HepG2 (cell line): ENCODE measurements around the gene HCFC1R1. TPM values are rescaled to one million over a fixed set of nuclear protein-coding genes. Genes with fewer than 3 reads are reported as not detected.
A peak's percentile ranks its signal among the peaks of the same experiment; 100 is the strongest.

Source experiments
- ATF7 ChIP-seq, 2 experiments: fragments of 450-650 bp in 1 of 2; sonication (generic) in 1 of 2; formaldehyde crosslinking in 1 of 2; IDR thresholded peaks; 2 replicates each; pipeline versions ENCODE4 v1.4.0 to v1.6.1; 2016 to 2020; ENCODE audit warnings: antibody characterized with exemption in 1 of 2, mild to moderate bottlenecking in 1 of 2, missing genetic modification reagents in 1 of 2
- CEBPG ChIP-seq: IDR thresholded peaks from 2 replicates; pipeline ENCODE4 v1.6.1; 2016
- DPF2 ChIP-seq: sonication (generic); formaldehyde crosslinking; IDR thresholded peaks from 2 replicates; pipeline ENCODE4 v1.4.0; 2020; ENCODE audit warnings: mild to moderate bottlenecking, low read depth, missing genetic modification reagents, borderline replicate concordance
- ELF1 ChIP-seq: sonication (generic); formaldehyde crosslinking; IDR thresholded peaks from 2 replicates; pipeline ENCODE4 v1.4.0; 2020; ENCODE audit warnings: missing genetic modification reagents
- HIVEP1 ChIP-seq: sonication (generic); formaldehyde crosslinking; IDR thresholded peaks from 2 replicates; pipeline ENCODE4 v1.4.0; 2020; ENCODE audit warnings: mild to moderate bottlenecking, missing genetic modification reagents
- HOXA7 ChIP-seq: sonication (generic); formaldehyde crosslinking; IDR thresholded peaks from 2 replicates; pipeline ENCODE4 v1.8.1; 2022; ENCODE audit warnings: mild to moderate bottlenecking, missing genetic modification reagents, moderate library complexity
- MZF1 ChIP-seq: sonication (generic); formaldehyde crosslinking; IDR thresholded peaks from 2 replicates; pipeline ENCODE4 v1.8.1; 2023; ENCODE audit warnings: mild to moderate bottlenecking, missing genetic modification reagents, borderline replicate concordance
- NFE2 ChIP-seq: sonication (generic); formaldehyde crosslinking; IDR thresholded peaks from 2 replicates; pipeline ENCODE4 v1.4.0; 2020; ENCODE audit warnings: missing genetic modification reagents
- NRL ChIP-seq: sonication (generic); formaldehyde crosslinking; IDR thresholded peaks from 2 replicates; pipeline ENCODE4 v1.5.0; 2020; ENCODE audit warnings: missing genetic modification reagents, mild to moderate bottlenecking, moderate library complexity, borderline replicate concordance
- PAF1 ChIP-seq: IDR thresholded peaks from 2 replicates; pipeline ENCODE4 v1.6.1; 2016; ENCODE audit warnings: missing genetic modification reagents, missing compliant biosample characterization
- RBM22 ChIP-seq: fragments of 200-400 bp; formaldehyde crosslinking; optimal IDR thresholded peaks from 2 replicates; pipeline ENCODE3; 2017; ENCODE audit warnings: mild to moderate bottlenecking, low read length, moderate library complexity
- SOX6 ChIP-seq, 2 experiments: fragments of 450-650 bp in 1 of 2; sonication (generic) in 1 of 2; formaldehyde crosslinking in 1 of 2; IDR thresholded peaks; 2 replicates each; pipeline versions ENCODE4 v1.4.0 to v1.6.1; 2017 to 2020; ENCODE audit warnings: antibody characterized with exemption in 1 of 2, mild to moderate bottlenecking in 1 of 2, missing genetic modification reagents in 1 of 2
- SRSF1 ChIP-seq: fragments of 200-400 bp; formaldehyde crosslinking; optimal IDR thresholded peaks from 2 replicates; pipeline ENCODE3; 2017; ENCODE audit warnings: mild to moderate bottlenecking, low read depth, low read length, moderate library complexity
- TCF12 ChIP-seq, 2 experiments: fragments of 450-650 bp in 1 of 2; sonication (generic) in 1 of 2; formaldehyde crosslinking in 1 of 2; IDR thresholded peaks; 2 replicates each; pipeline versions ENCODE4 v1.6.1 to v1.8.0; 2017 to 2022; ENCODE audit warnings: antibody characterized with exemption in 1 of 2, mild to moderate bottlenecking in 1 of 2, missing genetic modification reagents in 1 of 2, moderate library complexity in 1 of 2
- TEAD3 ChIP-seq: optimal IDR thresholded peaks from 2 replicates; pipeline ENCODE3; 2016; ENCODE audit warnings: borderline replicate concordance
- ZBTB7A ChIP-seq: sonication (generic); formaldehyde crosslinking; IDR thresholded peaks from 2 replicates; pipeline ENCODE4 v1.8.0; 2022; ENCODE audit warnings: mild to moderate bottlenecking, missing genetic modification reagents
- ZEB1 ChIP-seq: IDR thresholded peaks from 2 replicates; pipeline ENCODE4 v1.6.1; 2012; ENCODE audit warnings: mild to moderate bottlenecking, low read depth, inconsistent platforms; ENCODE audit not compliant: insufficient replicate concordance
- ZFP36 ChIP-seq: fragments of 150-350 bp; IDR thresholded peaks from 2 replicates; pipeline ENCODE4 v1.6.1; 2018; ENCODE audit warnings: borderline replicate concordance, low read length, low read depth; ENCODE audit not compliant: partially characterized antibody
- ZNF644 ChIP-seq: IDR thresholded peaks from 2 replicates; pipeline ENCODE4 v1.6.1; 2016; ENCODE audit warnings: low read depth
- ZNF773 ChIP-seq: sonication (generic); formaldehyde crosslinking; IDR thresholded peaks from 2 replicates; pipeline ENCODE4 v1.4.0; 2020; ENCODE audit warnings: missing genetic modification reagents, borderline replicate concordance
- ZSCAN21 ChIP-seq: sonication (generic); formaldehyde crosslinking; IDR thresholded peaks from 2 replicates; pipeline ENCODE4 v1.8.0; 2022; ENCODE audit warnings: mild to moderate bottlenecking, missing genetic modification reagents, moderate library complexity, borderline replicate concordance
- polyA plus RNA-seq, 8 experiments: library from polyadenylated mRNA; depleted of rRNA in 3 of 8; stranded (reverse) in 7 of 8; unstranded in 1 of 8; fragments of >200 nt; fragmentation: Illumina TruSeq in 4 of 8; extraction: Trizol in 4 of 8; gene quantifications; 2 replicates each; pipeline versions ENCODE4 v1.2.1 to v1.2.3, GENCODE V29; 2011 to 2016; ENCODE audit warnings: low read depth in 4 of 8, missing spikeins in 1 of 8, mixed read lengths in 1 of 8; ENCODE audit not compliant: insufficient read depth in 1 of 8
- total RNA-seq, 5 experiments: library from RNA; depleted of rRNA; stranded (reverse); fragments of >200 nt; fragmentation: Illumina TruSeq; extraction: Trizol; gene quantifications; 2 replicates each; pipeline ENCODE4 v1.2.3, GENCODE V29; 2016; ENCODE audit warnings: low read depth in 1 of 5
- TF ChIP-seq, protein P1 (sequence below): sonication (generic); formaldehyde crosslinking; IDR thresholded peaks from 2 replicates; pipeline ENCODE4 v1.4.0; 2020; ENCODE audit warnings: missing genetic modification reagents
- TF ChIP-seq, protein P2 (sequence below): sonication (generic); formaldehyde crosslinking; IDR thresholded peaks from 2 replicates; pipeline ENCODE4 v1.5.1; 2020; ENCODE audit warnings: missing genetic modification reagents, mild to moderate bottlenecking, borderline replicate concordance
- TF ChIP-seq, protein P3 (sequence below): sonication (generic); formaldehyde crosslinking; IDR thresholded peaks from 2 replicates; pipeline ENCODE4 v1.5.1; 2020; ENCODE audit warnings: missing genetic modification reagents, mild to moderate bottlenecking, borderline replicate concordance
- TF ChIP-seq, protein P4 (sequence below): sonication (generic); formaldehyde crosslinking; IDR thresholded peaks from 2 replicates; pipeline ENCODE4 v1.8.0; 2022; ENCODE audit warnings: missing genetic modification reagents, low read depth, mild to moderate bottlenecking, borderline replicate concordance

Gene HCFC1R1
- total and polyA plus RNA-seq, 2 of the 13 experiments (the other 11 are each of a cell fraction or from before 2014, with no cell fraction given) = 13.8 to 16.1 TPM

DNA sequence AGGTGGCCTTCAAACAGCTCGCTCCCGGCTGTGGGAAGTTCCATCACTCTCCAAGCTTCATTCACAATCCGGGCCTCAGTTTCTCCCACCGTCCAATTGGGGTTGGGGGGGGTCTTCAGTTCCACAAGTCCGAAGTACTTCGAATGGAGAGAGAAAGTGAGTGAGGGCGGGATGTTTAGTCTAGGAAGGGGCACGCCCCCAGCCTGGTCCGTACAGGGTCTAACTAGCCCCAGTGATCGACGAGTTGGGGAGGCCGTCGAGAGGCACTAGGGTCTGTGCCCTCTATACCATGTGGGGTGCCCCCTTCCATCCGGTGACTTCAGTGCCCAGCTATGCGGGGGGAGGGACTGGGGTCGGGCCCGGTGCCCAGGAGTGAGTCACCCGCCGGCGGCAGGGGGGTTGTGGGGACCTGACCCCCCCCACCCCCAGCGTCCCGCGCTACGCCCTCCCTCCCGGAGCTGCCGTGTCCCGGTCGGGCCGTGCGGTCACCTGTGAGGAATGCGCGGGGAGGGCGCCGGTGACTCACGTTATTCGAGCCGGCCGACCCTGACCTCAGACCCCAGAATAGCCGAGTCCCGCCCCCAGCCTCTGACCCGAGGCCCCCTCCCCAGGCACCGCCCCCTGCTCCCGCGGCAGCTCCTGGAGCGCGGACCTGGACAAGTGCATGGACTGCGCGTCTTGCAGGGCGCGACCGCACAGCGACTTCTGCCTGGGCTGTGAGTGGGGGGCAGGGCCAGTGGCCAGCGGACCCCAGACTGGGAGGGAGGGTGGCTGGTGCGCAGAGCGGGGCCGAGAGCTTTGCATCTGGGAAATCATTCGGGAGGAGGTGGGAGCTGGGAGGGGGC, 2.9 kb downstream of the HCFC1R1 start (continued):
- no peak for TF ChIP-seq TCF12 (IDR thresholded peaks at IDR 0.05)
- no peak; the same call in 1 of the 2 replicates for TF ChIP-seq TCF12 (CRISPR knock-in tag; IDR thresholded peaks at IDR 0.05)
- no peak for TF ChIP-seq NRL
- TF ChIP-seq TEAD3 (CRISPR knock-in tag) = peak; percentile 97
- TF ChIP-seq HIVEP1 (CRISPR knock-in tag) = peak; percentile 60; the same call in 1 of the 2 replicates
- peak; percentile 65; the same call in 1 of the 2 replicates for TF ChIP-seq ZSCAN21 (CRISPR knock-in tag)
- TF ChIP-seq SRSF1 = peak; percentile 10
- no peak for TF ChIP-seq ZEB1
- TF ChIP-seq, protein P1, sequence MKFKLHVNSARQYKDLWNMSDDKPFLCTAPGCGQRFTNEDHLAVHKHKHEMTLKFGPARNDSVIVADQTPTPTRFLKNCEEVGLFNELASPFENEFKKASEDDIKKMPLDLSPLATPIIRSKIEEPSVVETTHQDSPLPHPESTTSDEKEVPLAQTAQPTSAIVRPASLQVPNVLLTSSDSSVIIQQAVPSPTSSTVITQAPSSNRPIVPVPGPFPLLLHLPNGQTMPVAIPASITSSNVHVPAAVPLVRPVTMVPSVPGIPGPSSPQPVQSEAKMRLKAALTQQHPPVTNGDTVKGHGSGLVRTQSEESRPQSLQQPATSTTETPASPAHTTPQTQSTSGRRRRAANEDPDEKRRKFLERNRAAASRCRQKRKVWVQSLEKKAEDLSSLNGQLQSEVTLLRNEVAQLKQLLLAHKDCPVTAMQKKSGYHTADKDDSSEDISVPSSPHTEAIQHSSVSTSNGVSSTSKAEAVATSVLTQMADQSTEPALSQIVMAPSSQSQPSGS (CRISPR knock-in tag) = peak; percentile 98
- TF ChIP-seq ZFP36 = no peak
- peak; percentile 85; the same call in 1 of the 2 replicates for TF ChIP-seq ZNF773 (CRISPR knock-in tag)
- TF ChIP-seq, protein P2, sequence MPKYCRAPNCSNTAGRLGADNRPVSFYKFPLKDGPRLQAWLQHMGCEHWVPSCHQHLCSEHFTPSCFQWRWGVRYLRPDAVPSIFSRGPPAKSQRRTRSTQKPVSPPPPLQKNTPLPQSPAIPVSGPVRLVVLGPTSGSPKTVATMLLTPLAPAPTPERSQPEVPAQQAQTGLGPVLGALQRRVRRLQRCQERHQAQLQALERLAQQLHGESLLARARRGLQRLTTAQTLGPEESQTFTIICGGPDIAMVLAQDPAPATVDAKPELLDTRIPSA (CRISPR knock-in tag) = no peak
- TF ChIP-seq SOX6 (IDR thresholded peaks at IDR 0.05) = no peak
- peak; percentile 76 for TF ChIP-seq SOX6 (CRISPR knock-in tag; IDR thresholded peaks at IDR 0.05)
- TF ChIP-seq RBM22 = peak; percentile 84
- peak; percentile 83 for TF ChIP-seq ZBTB7A (CRISPR knock-in tag)
- peak; percentile 35; the same call in 1 of the 2 replicates for TF ChIP-seq DPF2 (CRISPR knock-in tag)
- TF ChIP-seq NFE2 (CRISPR knock-in tag) = no peak
- TF ChIP-seq, protein P3, sequence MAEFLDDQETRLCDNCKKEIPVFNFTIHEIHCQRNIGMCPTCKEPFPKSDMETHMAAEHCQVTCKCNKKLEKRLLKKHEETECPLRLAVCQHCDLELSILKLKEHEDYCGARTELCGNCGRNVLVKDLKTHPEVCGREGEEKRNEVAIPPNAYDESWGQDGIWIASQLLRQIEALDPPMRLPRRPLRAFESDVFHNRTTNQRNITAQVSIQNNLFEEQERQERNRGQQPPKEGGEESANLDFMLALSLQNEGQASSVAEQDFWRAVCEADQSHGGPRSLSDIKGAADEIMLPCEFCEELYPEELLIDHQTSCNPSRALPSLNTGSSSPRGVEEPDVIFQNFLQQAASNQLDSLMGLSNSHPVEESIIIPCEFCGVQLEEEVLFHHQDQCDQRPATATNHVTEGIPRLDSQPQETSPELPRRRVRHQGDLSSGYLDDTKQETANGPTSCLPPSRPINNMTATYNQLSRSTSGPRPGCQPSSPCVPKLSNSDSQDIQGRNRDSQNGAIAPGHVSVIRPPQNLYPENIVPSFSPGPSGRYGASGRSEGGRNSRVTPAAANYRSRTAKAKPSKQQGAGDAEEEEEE = no peak
- TF ChIP-seq HOXA7 (CRISPR knock-in tag) = no peak
- peak; percentile 75 for TF ChIP-seq ATF7 (IDR thresholded peaks at IDR 0.05)
- TF ChIP-seq ATF7 (CRISPR knock-in tag; IDR thresholded peaks at IDR 0.05) = peak; percentile 99
- no peak for TF ChIP-seq ELF1 (CRISPR knock-in tag)
- no peak for TF ChIP-seq CEBPG (CRISPR knock-in tag)
- TF ChIP-seq ZNF644 (CRISPR knock-in tag) = no peak
- 0 out of 2 replicates have a peak, but pooled peaks have one; percentile 37 for TF ChIP-seq PAF1
- TF ChIP-seq, protein P4, sequence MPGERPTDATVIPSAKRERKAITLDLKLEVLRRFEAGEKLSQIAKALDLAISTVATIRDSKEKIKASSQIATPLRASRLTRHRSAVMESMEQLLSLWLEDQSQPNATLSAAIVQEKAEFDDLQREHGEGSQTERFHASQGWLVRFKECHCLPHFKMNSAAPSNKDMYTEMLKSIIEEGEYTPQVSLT = no peak
- no peak for TF ChIP-seq MZF1 (CRISPR knock-in tag)
